Limb (tissue), 2 donors: ENCODE results near the gene CNTN4.

ENCODE experiments used
- DNase-seq, 2 donors: peaks; one replicate each; pipeline ENCODE4 v3.0.0-alpha.2; 2016; ENCODE audit errors: extremely low spot score in 2 of 2

Gene CNTN4

DNA sequence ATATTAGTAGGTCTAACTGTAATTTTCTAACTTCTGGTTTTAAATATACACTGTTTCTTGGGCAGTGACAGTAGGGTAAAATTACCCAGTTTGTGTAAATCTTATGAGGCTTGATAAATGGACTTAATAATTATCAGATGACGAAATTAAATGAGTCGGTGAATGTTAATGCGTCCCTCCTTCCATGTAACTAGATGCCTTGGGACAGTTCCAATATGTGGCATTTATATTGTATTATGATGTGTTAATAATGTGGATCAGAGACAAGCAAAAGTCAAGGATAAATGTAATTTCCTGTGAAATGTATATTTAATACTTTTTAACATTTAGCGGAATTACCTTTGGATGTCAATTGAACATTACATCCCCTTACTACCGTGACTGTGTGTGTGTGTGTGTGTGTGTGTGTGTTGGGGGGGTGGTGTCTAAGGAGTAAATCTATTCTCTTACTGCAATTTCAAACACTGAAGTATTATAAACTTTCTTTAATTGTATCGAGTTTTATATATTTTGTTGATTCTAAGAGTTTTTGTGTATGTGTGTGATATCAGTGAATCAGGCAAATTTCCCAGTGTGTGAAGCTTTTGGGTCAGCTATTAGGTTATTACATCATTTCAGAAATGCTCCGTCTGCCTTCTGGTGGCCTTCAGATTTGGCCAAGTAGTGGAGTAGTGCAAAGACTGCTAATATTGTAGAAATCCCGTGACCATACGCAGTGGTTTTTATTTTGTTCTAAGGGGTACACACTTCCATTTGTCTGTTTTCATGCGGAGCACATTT, 50.1 kb downstream of the CNTN4 start:
- DNase-seq = no peak

DNA sequence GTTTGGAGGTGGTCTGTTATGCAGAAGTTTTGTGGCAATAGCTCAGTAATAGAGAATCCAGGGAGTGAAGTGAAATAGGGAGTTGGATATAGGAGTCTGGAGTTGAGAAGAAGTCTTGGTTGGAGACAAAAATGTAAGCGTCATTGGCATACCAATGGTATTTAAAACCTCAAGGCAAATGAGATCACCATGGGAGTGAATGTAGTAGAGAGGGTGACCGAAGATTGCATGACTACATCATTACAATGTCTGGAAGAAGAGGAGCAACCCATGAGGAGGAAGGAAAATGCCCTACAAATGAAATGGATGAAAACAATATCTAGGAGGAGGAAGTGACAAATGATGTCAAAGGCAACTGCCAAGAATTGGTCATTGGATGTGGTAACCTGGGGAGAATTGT, 54.4 kb downstream of the CNTN4 start:
- no peak for DNase-seq

GRCh38 chr3:2153547-2153946, 54.9 kb downstream of the CNTN4 start:
- DNase-seq = no peak

- peak in 1 of 2 donors; percentile 11 for DNase-seq
Measured at GRCh38 chr3:2154621-2155020, 56.0 kb downstream of the CNTN4 start.

- DNase-seq = no peak
Measured at GRCh38 chr3:2156244-2156847, 57.7 kb downstream of the CNTN4 start.

- no peak for DNase-seq
Measured at GRCh38 chr3:2158828-2159227, 60.2 kb downstream of the CNTN4 start.

DNA sequence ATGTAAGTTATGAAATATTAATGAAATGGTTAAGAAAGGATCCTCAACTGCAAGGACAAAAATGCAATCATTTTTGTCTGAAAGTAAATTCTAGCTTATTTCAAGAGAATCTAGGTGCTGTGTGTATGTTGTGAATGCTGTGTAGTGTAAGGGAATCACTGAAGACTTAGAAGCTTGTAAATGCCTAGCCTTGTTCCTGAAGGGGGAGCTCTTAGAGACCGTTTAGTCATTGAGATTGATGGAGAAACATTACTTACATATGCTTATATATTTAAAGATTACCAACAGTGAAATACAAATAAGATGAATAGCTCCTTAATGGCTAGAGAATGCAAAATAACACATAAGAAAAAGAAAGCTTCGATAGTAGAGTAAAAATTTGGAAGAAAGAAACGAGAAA, 67.9 kb downstream of the CNTN4 start:
- no peak for DNase-seq

DNA sequence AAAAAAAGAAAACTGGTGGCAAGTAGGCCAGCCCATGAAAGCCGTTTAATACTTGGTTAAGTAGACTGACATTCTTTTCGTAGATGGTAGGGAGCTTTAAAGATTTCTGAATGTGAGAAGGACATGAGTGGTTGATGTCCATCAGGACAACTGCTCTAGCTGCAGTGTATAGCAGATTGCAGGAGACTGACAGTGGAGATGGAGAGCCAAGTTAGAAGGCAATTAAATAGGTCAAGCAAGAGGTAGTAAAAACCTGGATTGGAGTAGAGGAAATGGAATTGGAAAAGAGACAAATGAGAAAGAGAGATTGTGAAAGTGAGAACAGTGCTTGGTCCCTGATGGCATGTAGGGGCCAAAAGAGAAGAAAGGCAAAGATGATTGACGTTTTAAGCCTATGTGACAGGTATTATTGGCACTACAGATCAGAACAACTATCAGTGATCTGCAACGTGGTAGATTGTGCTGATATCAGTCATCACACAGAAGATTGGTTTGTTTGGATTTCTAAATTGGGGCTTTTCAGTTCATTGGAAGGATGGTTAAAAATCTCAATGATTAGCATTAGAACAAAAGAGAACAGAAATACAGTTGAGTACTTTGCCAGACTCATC, 74.0 kb downstream of the CNTN4 start:
- DNase-seq = no peak

GRCh38 chr3:2180634-2181033, 82.0 kb downstream of the CNTN4 start:
- no peak for DNase-seq

DNA sequence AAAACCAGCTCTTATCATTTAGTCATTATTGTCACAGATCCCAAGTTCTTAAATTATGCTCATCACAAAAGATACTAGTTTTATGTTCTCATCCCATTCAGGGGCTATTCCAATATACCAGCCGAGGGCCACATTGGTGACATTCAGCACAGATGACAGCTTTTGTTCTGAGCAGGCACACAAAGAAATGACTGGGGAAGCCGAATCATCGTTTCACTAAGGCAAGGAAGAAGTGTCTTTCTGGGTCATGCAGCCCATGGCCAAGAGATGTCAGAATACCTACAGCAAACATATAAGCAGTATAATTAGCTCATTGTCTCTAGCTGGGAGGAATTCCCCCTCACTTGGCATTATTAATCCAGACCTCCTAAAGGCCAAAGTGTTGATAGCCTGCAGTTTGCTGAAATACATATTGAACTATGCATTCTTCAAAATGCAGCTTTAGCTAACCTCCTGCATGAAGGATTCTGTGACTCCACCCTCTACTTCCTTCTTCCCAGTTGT, 100.2 kb downstream of the CNTN4 start:
- DNase-seq = no peak

DNA sequence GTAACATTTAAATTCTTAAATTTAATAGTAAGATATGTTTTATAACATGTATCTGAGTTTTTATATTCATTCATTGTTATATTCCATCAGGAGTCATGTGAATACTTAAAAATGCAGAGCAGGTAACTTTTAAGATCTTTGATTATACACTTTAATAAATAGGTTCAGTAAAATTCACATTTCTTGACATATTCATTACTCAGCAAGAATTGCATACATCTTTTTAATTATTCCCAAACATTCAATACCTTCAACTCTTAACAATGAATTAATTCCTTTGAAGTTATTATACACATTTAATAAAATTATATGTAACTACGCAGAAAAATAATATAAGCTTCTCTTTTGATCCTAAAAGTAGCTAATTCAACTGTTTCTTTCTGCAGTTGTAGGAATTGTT, 105.4 kb downstream of the CNTN4 start:
- no peak for DNase-seq

- no peak for DNase-seq
Measured at GRCh38 chr3:2205692-2206091, 107.0 kb downstream of the CNTN4 start.

- no peak for DNase-seq
Measured at GRCh38 chr3:2206536-2206935, 107.9 kb downstream of the CNTN4 start.

- DNase-seq = no peak
Measured at GRCh38 chr3:2211568-2211967, 112.9 kb downstream of the CNTN4 start.

DNA sequence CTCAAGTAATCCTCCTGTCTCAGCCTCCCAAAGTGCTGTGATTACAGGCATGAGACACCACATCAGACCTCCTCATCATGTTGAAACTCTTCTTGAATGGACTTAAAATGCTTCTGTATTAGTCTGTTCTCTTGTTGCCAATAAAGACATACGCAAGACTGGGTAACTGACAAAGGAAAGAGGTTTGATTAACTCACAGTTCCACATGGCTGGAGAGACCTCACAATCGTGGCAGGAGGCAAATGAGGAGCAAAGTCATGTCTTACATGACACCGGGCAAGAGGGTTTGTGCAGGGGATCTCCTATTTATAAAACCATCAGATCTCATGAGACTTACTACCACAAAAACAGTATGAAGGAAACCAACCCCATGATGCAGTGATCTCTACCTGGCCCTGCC, 113.5 kb downstream of the CNTN4 start:
- no peak for DNase-seq

- DNase-seq = no peak
Measured at GRCh38 chr3:2218375-2218774, 119.7 kb downstream of the CNTN4 start.

- DNase-seq = no peak
Measured at GRCh38 chr3:2218816-2219215, 120.2 kb downstream of the CNTN4 start.

GRCh38 chr3:2236203-2236602, 137.5 kb downstream of the CNTN4 start:
- no peak for DNase-seq

DNA sequence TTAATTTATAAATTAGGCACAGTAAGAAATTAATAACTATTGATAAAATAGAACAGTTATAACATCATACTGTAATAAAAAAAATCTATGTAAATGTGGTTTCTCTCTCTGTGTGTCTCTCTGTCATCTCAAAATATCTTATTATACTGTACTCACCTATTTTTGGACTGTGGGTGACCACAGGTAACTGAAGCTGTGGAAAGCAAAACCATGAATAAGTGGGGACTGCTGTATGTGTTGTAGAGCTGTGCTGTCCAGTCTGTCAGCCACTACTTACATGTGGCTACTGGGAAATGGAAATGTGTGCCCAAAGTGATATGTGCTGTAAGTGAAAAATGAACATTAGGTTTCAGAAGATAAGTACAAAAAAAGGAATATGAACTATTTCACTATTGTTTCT, 145.5 kb downstream of the CNTN4 start:
- no peak for DNase-seq

DNA sequence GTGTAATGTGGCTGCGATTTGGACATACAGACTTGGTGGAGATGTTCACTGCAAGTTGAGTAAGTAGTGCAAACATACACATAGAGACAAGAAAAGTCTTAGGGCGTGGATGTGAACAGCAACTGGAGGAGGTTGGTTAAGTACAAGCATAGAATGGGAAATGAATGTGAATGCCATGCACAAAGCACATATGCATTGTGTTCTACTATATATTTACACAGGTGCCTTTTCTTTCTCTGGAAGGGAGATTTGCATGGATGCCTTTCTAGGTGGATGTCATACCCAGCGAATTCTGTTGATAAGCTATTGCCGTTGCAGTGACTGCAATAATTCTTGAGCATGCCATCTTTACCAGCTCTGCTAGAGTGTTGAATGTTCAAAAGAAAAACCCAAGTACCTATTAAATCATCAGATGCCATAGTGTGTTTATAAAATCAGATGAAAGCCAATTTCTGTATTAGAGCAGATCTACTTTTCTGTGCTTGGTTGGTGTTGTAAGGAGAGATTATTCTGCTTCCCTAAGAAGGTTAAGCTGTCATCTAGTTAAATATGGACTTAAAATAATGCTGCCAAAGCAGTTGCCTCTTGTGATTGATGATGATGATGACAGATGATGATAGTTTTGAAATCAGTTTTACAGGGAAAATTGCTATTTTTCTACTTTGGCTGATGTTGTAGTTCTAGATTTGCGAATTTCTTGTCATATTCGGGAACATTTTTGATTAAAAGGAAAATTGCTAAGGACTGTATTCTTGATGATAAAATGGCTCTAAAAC, 148.4 kb downstream of the CNTN4 start:
- no peak for DNase-seq

DNA sequence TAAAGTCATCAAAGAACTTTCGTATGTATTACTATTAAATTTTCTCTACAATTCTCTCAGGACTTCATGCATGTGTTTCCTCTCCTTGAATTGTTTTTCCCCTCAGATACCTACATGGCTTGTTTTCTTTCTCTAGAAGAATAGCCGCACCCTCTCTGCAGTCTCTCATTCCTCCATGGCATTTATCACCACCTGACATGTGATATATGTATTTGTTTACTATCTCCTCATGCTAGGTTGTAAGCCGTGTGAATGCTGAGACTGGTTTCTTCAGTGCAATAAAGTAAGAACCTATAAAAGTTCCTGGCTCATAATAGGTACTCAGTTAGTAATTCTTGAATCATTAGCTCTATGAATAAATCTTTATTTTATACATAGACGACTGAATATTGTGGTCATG, 149.2 kb downstream of the CNTN4 start:
- DNase-seq = no peak

DNA sequence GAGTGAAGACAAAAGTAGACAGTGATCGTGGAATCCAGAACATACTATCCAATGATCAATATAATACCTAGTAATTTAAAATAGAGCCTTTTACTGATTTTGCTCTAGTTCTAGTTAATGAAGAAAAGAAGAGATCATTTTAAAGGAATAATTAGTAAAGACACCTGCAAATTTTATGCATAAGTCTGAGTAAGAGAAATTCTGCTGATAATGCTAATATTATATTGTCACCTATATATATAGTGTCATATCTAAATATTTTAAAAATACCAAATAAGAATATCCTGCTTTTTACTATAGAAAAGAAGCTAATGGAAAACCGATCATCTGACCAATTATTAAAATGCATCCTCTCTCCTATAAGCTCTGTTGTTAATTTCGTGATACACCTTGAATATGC, 152.1 kb downstream of the CNTN4 start:
- DNase-seq = no peak
